GM21529 (cell line): ENCODE results near the gene HPS4.
"Not testable (repeated sequence)": the region's sequence is repeated elsewhere in the genome, so short reads cannot be mapped to it uniquely, and the experiment has no call there.

ENCODE experiments used
- ATAC-seq: cut with Tn5 transposase; IDR thresholded peaks from one replicate; pipeline ENCODE4 v1.9.1; 2021; ENCODE audit not compliant: unreplicated experiment

Gene HPS4

DNA sequence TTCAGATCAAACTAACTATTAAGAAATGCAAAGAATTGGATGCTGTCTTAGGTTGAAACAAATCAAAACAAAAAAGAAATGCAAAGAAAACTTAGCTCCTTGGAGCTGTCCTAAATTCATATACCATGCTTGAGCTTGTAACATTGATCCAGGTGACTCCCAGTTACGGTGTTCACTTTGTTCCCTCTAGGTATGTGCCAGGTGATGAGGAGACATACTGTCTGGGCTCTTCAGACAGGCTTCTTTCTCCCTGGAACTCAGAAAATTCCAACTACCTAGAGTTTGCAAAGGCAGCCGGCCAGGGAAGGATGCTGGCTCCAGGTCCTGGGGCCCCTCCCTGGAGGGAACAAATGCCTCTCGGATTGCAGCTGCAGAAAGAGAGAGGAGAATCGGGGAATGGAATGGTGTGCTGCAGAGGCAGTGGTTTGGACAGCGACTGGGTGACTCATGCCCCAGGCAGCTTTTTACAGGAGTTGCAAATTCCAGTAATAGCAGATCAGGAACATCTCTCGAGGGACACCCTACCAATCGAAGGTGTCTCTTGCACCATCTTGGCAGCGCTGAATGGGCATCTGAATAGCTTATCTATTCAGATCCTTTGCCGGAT, 66.8 kb downstream of the HPS4 start:
- ATAC-seq: no peak

DNA sequence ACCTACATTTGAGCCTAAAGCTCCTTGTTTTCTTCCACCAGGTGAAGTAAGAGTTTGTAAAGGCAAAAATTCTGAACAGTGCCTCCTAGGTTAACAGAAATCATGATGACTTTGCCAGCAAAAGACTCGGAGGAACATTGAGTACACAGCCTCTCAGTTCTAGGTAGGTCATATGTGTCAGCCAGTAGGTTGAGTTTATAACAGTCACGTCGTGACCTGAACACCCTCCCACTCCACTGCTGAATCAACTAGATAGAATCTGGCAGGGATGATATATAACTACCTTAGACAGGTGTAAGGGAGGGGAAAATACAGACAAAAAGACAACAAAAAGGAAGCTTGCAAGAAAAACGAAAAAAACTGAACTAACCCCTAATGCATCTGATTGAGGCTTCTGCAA, 67.3 kb downstream of the HPS4 start:
- ATAC-seq: no peak

DNA sequence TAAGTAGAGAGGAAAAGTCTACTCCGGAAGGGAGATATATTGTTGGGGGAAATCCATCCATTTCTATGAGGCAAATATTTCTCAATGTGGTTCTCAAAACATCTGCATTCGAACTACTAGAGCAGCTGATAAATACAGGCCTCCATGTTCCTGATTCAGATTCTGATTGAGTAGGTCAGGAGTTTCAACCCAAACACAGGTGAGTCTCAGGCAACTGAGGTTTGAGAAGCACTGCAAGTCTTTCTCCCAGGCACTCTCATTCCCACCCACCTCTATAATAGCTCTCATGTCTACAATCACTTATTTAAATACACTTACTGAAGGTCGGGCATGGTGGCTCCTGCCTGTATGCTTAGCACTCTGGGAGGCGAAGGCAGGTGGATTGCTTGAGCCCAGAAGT, 69.2 kb downstream of the HPS4 start:
- ATAC-seq: no peak

DNA sequence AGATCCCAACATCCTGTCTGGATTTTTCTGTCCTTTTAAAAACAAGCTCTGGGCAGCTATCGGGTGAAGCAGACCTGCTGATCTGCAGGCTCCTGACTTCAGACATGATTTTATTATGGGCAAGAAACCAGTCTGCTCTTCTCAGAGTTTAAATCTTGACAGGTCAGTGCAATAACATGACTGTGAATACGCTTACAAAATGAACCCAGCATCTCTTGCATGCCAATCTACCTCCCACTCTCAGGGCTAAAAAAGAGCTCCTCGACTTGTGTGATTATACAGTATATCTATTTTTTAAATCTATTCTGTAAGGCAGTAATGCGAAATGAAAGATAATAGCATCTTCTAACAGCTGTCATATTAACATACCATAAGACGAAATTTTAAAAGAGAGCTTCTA, 73.2 kb downstream of the HPS4 start:
- ATAC-seq: no peak

DNA sequence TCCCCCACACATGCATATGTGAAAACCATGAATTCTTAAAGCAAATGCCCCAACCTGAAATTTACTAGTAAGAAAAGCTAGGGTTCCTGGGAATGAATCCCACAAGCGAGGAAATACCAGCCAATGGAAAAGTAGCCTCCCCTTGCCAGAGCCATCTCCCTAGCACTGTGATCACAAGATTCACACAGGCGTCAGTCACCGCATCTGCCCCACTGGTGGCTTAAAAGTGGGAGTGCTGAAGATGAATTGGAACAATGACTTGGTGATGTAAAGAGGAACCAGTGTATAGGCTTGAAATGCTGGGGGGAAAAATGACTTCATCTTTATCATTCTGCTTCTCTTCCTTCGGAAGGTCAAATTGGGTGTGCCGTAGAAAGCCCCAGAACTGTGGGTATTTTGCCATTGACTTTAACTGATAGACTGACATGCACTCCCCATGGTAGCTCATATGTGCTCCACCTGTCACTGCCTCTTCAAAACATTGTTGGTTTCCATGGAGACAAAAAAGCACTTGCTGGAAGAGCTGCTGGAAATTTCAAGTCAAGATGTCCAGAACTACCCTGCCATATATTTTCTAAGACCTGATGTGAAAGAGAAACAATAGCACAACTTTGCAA, 73.8 kb downstream of the HPS4 start:
- no peak for ATAC-seq

DNA sequence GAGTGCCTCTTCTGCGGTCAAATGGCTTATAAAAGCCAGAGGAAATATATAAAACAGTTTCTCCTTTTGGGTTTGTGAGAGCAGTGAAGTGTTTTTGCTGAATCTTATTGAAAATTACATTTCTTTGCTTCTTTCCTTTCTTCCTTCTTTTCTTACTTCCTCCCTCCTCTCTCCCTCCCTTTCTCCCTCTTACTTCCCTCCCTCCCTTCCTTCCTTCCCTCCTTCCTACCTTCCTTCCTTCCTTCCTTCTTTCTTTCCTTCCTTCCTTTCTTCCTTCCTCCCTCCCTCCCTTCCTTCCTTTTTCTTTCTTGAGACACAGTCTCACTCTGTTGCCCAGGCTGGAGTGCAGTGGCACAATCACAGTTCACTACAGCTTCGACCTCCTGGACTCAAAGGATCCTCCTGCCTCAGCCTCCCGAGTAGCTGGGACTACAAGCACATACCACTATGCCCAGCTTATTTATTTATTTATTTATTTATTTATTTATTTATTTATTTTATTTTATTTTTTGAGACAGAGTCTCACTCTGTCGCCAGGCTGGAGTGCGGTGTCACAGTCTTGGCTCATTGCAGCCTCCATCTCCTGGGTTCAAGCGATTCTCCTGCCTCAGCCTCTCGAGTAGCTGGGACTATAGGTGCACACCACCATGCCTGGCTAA, 74.9 kb downstream of the HPS4 start:
- not testable (repeated sequence) for ATAC-seq

DNA sequence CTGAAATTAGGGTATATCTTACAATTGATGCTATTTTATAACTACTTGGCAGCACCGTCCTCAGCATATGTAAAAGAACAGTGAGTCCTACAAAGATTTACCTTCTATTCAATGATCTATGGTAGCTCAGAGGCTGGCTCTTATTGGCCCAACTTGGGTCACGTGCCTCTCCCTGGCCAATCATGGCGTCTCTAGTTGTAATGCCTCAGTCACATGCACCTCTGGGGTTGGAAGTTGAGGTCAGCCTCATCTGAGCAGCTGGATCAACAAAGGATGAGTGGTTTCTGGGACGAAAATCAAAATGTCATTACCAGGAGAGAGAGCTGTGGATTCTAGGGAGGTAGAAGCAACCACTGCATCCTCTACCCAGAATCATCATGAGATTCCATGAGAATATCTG, 77.5 kb downstream of the HPS4 start:
- no peak for ATAC-seq

DNA sequence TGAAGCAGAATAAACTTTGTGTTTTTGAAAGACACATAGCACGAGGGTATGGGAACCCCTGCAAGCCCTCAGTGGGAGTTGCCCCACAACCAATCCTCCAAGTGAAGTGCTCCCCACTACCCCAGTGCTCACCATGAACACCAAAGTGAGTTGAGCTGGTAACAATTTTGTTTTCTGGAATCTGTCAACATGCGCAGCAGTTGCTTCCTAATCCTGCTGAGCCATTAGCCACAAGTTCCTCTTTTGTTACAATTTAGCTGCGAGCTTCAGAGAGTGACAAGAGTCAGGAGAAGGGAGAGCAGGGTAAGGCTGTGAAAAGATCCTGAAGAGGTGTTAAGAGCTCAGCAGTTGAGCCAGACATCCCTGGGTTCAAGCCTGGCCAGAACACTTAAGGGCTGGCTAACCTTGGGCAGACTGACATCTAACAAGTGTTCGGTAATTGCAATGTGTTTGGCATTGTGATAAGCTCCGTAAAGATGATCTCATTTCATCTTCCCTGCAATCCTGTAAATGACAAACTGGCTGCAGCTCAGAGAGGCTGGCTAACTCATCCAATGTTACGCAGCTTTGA, 78.6 kb downstream of the HPS4 start:
- ATAC-seq: no peak

DNA sequence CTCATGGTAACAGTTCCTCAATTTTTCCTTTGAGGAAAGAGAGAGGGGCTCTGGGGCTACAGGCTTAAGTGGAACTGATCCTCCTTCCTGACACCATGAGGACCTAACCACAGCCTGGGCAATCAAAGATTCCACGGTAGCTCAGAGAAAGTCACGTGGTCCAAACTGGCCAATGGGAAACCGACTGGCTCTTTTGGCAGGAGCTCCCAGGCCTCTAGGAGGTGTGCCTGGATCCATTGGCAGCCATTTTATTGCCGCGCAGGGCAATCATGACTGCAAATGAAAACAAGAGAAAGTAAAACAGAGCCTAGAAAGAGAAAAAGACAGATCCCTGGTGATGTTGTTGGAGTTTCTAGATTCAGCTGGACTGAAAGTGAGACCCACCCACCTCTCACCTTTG, 81.9 kb downstream of the HPS4 start:
- no peak for ATAC-seq
